ENCODE data around the gene LRP1B.
A peak's percentile ranks its signal among the peaks of the same experiment; 100 is the strongest.

Gene LRP1B

GRCh38 chr2:140270224-140270623, 1860.6 kb downstream of the LRP1B start:
- Histone ChIP-seq H3K36me3 (replicated peaks) (no peaks in the 10 kb centered on the region), H3K27me3 (ENCODE audit: low read depth) (no peaks in the 10 kb centered on the region), H3K4me1 (peaks cover 22% of the 10 kb centered on the region), H3K4me3 (no peak overlapping the region), H3K9me3 (no peaks in the 10 kb centered on the region)
- DNase-seq (ENCODE audit: low spot score in 2 of 2), result peak in 1 of 2 experiments; percentile 11
- in situ Hi-C loops (cut with MboI; ENCODE audit: low sequenced_read_pairs), result no loop called here

DNA sequence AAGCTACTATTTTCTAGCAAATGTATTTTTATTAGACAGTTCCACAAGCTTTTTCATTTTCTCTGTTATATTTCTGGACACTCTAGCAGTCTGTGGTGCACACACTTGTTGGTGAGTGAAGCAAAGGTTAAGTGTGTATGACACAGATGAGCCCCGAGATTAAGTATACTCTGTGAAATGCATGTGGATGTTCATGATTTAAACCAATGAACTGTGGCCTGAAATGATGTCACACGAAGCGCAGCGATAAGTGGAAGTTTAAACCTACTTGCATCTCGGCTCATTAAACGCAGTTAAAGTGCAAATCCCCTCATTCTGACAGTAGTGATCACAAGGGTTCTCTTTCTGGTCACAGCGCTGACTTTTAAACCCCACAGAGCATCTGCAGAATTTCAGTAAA, 1861.8 kb downstream of the LRP1B start:
- in situ Hi-C loops (cut with MboI; ENCODE audit: low sequenced_read_pairs), result no loop called here
- no peak for DNase-seq (ENCODE audit: low spot score in 2 of 2)
- no peak overlapping the region for H3K4me3 ChIP-seq

GRCh38 chr2:140262908-140263307, 1867.9 kb downstream of the LRP1B start:
- Histone ChIP-seq H3K4me1 (no peaks in the 10 kb centered on the region), H3K27me3 (ENCODE audit: low read depth) (no peaks in the 10 kb centered on the region), H3K9me3 (no peaks in the 10 kb centered on the region), H3K4me3 (no peak overlapping the region), H3K36me3 (replicated peaks) (no peaks in the 10 kb centered on the region)
- no peak for DNase-seq (ENCODE audit: low spot score in 2 of 2)
- in situ Hi-C loops (cut with MboI; ENCODE audit: low sequenced_read_pairs), result no loop called here

More for the DNA sequence above, 1861.8 kb downstream of the LRP1B start:
- no peaks in the 10 kb centered on the region for H3K9me3 ChIP-seq
- H3K27me3 ChIP-seq (ENCODE audit: low read depth), result no peaks in the 10 kb centered on the region
- no peaks in the 10 kb centered on the region for H3K36me3 ChIP-seq (replicated peaks)
- H3K4me1 ChIP-seq, result peaks cover 22% of the 10 kb centered on the region

- DNase-seq (ENCODE audit: low spot score in 2 of 2), result no peak
- in situ Hi-C loops (cut with MboI; ENCODE audit: low sequenced_read_pairs), result no loop called here
- Histone ChIP-seq H3K4me1 (no peaks in the 10 kb centered on the region), H3K36me3 (replicated peaks) (no peaks in the 10 kb centered on the region), H3K27me3 (ENCODE audit: low read depth) (no peaks in the 10 kb centered on the region), H3K4me3 (no peak overlapping the region), H3K9me3 (no peaks in the 10 kb centered on the region)
Measured at GRCh38 chr2:140257692-140258300, 1873.0 kb downstream of the LRP1B start.

DNA sequence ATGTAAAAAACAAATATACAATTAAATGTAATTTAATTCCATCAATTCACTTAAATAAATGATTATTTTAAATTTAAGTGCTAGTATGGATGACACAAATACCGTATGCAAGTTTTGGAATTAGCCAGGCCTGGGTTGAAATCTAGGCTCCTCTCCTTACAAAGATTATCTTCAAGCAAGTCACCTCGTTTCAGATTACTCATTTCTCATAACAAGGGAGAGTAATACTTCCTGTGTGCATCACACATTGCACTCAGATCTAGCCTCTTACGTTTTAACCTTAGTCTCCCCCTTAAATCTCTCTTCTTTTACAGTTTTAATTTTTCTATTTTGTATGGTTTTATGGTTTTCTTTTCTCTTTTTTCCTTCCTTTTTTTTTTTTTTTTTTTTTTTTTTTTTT, 1874.7 kb downstream of the LRP1B start:
- H3K9me3 ChIP-seq, result no peaks in the 10 kb centered on the region
- H3K27me3 ChIP-seq (ENCODE audit: low read depth), result no peaks in the 10 kb centered on the region
- H3K4me1 ChIP-seq, result peaks cover 4% of the 10 kb centered on the region
- no peak overlapping the region for H3K4me3 ChIP-seq
- no peaks in the 10 kb centered on the region for H3K36me3 ChIP-seq (replicated peaks)
- in situ Hi-C loops (cut with MboI; ENCODE audit: low sequenced_read_pairs), result no loop called here
- DNase-seq (ENCODE audit: low spot score in 2 of 2), result no peak

GRCh38 chr2:140249821-140250220, 1881.0 kb downstream of the LRP1B start:
- Histone ChIP-seq H3K9me3 (no peaks in the 10 kb centered on the region), H3K27me3 (ENCODE audit: low read depth) (no peaks in the 10 kb centered on the region), H3K36me3 (replicated peaks) (no peaks in the 10 kb centered on the region), H3K4me1 (peaks cover 12% of the 10 kb centered on the region), H3K4me3 (no peak overlapping the region)
- in situ Hi-C loops (cut with MboI; ENCODE audit: low sequenced_read_pairs), result no loop called here
- no peak for DNase-seq (ENCODE audit: low spot score in 2 of 2)

GRCh38 chr2:140248623-140249022, 1882.2 kb downstream of the LRP1B start:
- no peak overlapping the region for H3K4me3 ChIP-seq
- H3K4me1 ChIP-seq, result peaks cover 12% of the 10 kb centered on the region
- no peaks in the 10 kb centered on the region for H3K36me3 ChIP-seq (replicated peaks)
- no peaks in the 10 kb centered on the region for H3K27me3 ChIP-seq (ENCODE audit: low read depth)
- in situ Hi-C loops (cut with MboI; ENCODE audit: low sequenced_read_pairs), result no loop called here
- no peaks in the 10 kb centered on the region for H3K9me3 ChIP-seq
- DNase-seq (ENCODE audit: low spot score in 2 of 2), result no peak

- Histone ChIP-seq H3K36me3 (replicated peaks) (no peaks in the 10 kb centered on the region), H3K27me3 (ENCODE audit: low read depth) (no peaks in the 10 kb centered on the region), H3K4me1 (peaks cover 12% of the 10 kb centered on the region), H3K4me3 (no peak overlapping the region), H3K9me3 (no peaks in the 10 kb centered on the region)
- no peak for DNase-seq (ENCODE audit: low spot score in 2 of 2)
- in situ Hi-C loops (cut with MboI; ENCODE audit: low sequenced_read_pairs), result no loop called here
Measured at GRCh38 chr2:140247451-140248195, 1883.2 kb downstream of the LRP1B start.

- in situ Hi-C loops (cut with MboI; ENCODE audit: low sequenced_read_pairs), result no loop called here
Measured at GRCh38 chr2:140246957-140247356, 1883.9 kb downstream of the LRP1B start.

DNA sequence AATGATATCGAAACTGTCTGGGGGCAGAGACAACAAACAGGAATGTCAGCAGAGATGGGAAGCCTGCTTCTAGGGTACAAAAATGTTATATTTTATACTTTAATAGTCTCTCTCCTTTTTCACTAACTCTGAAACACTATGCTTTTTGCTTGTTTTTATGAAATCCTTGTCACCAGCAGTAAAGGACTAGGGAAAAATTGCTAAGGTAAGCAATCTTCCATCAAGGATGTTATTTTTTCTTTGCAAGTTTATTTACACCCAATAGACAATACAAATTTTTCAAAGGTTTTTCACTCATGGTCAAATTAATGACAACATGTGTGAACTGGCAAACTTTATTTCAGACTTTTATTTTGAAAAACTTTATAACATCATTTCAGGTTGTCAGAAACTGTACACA, 1884.8 kb downstream of the LRP1B start:
- no peaks in the 10 kb centered on the region for H3K27me3 ChIP-seq (ENCODE audit: low read depth)
- H3K9me3 ChIP-seq, result no peaks in the 10 kb centered on the region
- H3K4me1 ChIP-seq, result peaks cover 9% of the 10 kb centered on the region
- H3K36me3 ChIP-seq (replicated peaks), result no peaks in the 10 kb centered on the region
- no peak for DNase-seq (ENCODE audit: low spot score in 2 of 2)
- in situ Hi-C loops (cut with MboI; ENCODE audit: low sequenced_read_pairs), result no loop called here
- no peak overlapping the region for H3K4me3 ChIP-seq

More at GRCh38 chr2:140246957-140247356, 1883.9 kb downstream of the LRP1B start:
- Histone ChIP-seq H3K27me3 (ENCODE audit: low read depth) (no peaks in the 10 kb centered on the region), H3K4me3 (no peak overlapping the region), H3K9me3 (no peaks in the 10 kb centered on the region), H3K36me3 (replicated peaks) (no peaks in the 10 kb centered on the region), H3K4me1 (peaks cover 9% of the 10 kb centered on the region)
- no peak for DNase-seq (ENCODE audit: low spot score in 2 of 2)

GRCh38 chr2:140242889-140243288, 1887.9 kb downstream of the LRP1B start:
- Histone ChIP-seq H3K27me3 (ENCODE audit: low read depth) (no peaks in the 10 kb centered on the region), H3K4me3 (no peak overlapping the region), H3K36me3 (replicated peaks) (no peaks in the 10 kb centered on the region), H3K9me3 (no peaks in the 10 kb centered on the region), H3K4me1 (no peaks in the 10 kb centered on the region; the same call in 1 of the 2 replicates)
- no peak for DNase-seq (ENCODE audit: low spot score in 2 of 2)
- in situ Hi-C loops (cut with MboI; ENCODE audit: low sequenced_read_pairs), result no loop called here

DNA sequence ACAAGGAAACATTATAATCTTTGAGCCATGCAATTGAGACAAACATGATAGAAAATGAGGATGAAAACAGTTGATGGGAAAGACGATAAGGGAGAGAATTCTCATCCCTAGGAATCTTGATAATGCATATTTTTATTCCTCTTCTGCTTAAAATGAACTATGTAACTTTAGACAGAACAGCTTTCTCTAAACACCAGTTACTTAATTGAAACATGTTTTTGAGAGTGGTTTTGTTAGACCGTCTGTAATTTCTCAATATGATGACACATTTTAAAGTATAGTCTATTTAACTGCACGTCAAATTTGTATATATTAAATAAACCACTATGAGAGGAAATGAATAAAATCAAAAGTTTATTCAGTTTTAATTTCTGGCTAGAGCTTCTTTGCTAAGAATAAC, 1896.7 kb downstream of the LRP1B start:
- Histone ChIP-seq H3K36me3 (replicated peaks) (no peaks in the 10 kb centered on the region), H3K9me3 (no peaks in the 10 kb centered on the region), H3K4me1 (no peaks in the 10 kb centered on the region), H3K27me3 (ENCODE audit: low read depth) (no peaks in the 10 kb centered on the region), H3K4me3 (no peak overlapping the region)
- in situ Hi-C loops (cut with MboI; ENCODE audit: low sequenced_read_pairs), result no loop called here
- DNase-seq (ENCODE audit: low spot score in 2 of 2), result no peak

GRCh38 chr2:140210963-140211362, 1919.9 kb downstream of the LRP1B start:
- Histone ChIP-seq H3K36me3 (replicated peaks) (no peaks in the 10 kb centered on the region), H3K9me3 (no peaks in the 10 kb centered on the region), H3K27me3 (ENCODE audit: low read depth) (no peaks in the 10 kb centered on the region), H3K4me3 (no peak overlapping the region), H3K4me1 (no peaks in the 10 kb centered on the region)
- no peak for DNase-seq (ENCODE audit: low spot score in 2 of 2)
- in situ Hi-C loops (cut with MboI; ENCODE audit: low sequenced_read_pairs), result no loop called here

DNA sequence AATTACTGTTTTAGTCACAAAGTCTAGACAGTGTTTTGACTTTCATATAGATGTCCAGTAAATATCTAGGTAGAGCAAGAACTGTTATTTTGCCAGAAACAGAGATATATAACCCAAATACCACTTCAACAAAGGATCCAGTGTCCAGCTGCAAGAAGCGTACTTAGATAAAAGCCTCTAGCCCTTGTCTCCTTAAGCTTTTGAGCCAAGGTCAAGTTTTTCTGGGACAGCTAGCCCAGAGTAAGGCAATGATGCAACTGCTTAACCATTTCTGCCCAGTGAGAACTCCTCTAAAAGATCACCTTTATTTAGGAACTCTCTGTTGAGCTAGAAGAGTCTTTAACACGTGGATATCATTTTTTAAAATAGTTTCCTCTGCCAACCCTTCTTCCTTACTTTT, 1925.7 kb downstream of the LRP1B start:
- Histone ChIP-seq H3K4me3 (no peak overlapping the region), H3K9me3 (no peaks in the 10 kb centered on the region), H3K4me1 (no peaks in the 10 kb centered on the region), H3K36me3 (replicated peaks) (no peaks in the 10 kb centered on the region), H3K27me3 (ENCODE audit: low read depth) (no peaks in the 10 kb centered on the region)
- in situ Hi-C loops (cut with MboI; ENCODE audit: low sequenced_read_pairs), result no loop called here
- DNase-seq (ENCODE audit: low spot score in 2 of 2), result no peak

All from HAP-1 (cell line).